K562 (cell line): ENCODE measurements around the gene PPFIA3. TPM values are rescaled to one million over a fixed set of nuclear protein-coding genes. Genes with fewer than 3 reads are reported as not detected.

ENCODE experiments used
- ATF1 ChIP-seq, 2 experiments: fragments of 450-650 bp in 1 of 2; IDR thresholded peaks; 2 replicates each; pipeline ENCODE4 v1.6.1; 2016; ENCODE audit warnings: missing compliant biosample characterization in 1 of 2, missing genetic modification characterization in 1 of 2
- EHMT2 ChIP-seq: fragments of 450-650 bp; IDR thresholded peaks from 2 replicates; pipeline ENCODE4 v1.6.1; 2018; ENCODE audit warnings: antibody characterized with exemption
- HDAC1 ChIP-seq, 2 experiments: fragments of 450-650 bp; IDR thresholded peaks; 2 replicates each; pipeline ENCODE4 v1.6.1; 2016 to 2017; ENCODE audit warnings: inconsistent platforms in 1 of 2, mild to moderate bottlenecking in 1 of 2, moderate library complexity in 1 of 2
- KAT2B ChIP-seq: IDR thresholded peaks from one replicate; pipeline ENCODE4 v1.6.1; 2012; ENCODE audit warnings: low read depth, mild to moderate bottlenecking, control low read depth, inconsistent platforms, low read length, moderate library complexity
- POLR2G ChIP-seq: fragments of 200-400 bp; formaldehyde crosslinking; IDR thresholded peaks from 2 replicates; pipeline ENCODE4 v1.6.1; 2017; ENCODE audit warnings: low read depth, mild to moderate bottlenecking, antibody characterized with exemption, low read length, moderate library complexity
- RBFOX2 ChIP-seq: fragments of 200-400 bp; formaldehyde crosslinking; IDR thresholded peaks from 2 replicates; pipeline ENCODE4 v1.6.1; 2017; ENCODE audit warnings: low read depth, mild to moderate bottlenecking, low read length, moderate library complexity
- SIN3A ChIP-seq, 2 experiments: fragments of 150-350 bp in 1 of 2; IDR thresholded peaks; 2 replicates each; pipeline ENCODE4 v1.6.1; 2011 to 2016; ENCODE audit warnings: borderline replicate concordance in 2 of 2, low read depth in 2 of 2, low read length in 2 of 2, mild to moderate bottlenecking in 2 of 2, moderate library complexity in 2 of 2; ENCODE audit not compliant: control insufficient read depth in 1 of 2
- SP1 ChIP-seq: sonication (generic); formaldehyde crosslinking; IDR thresholded peaks from 2 replicates; pipeline ENCODE4 v1.8.1; 2022; ENCODE audit warnings: mild to moderate bottlenecking, missing genetic modification reagents
- SUPT5H ChIP-seq: fragments of 450-650 bp; IDR thresholded peaks from 2 replicates; pipeline ENCODE4 v1.6.1; 2016
- YY1 ChIP-seq, 3 experiments: IDR thresholded peaks; 2 replicates each; pipeline ENCODE4 v1.6.1; 2011; ENCODE audit warnings: low read length in 2 of 3, mild to moderate bottlenecking in 2 of 3, moderate library complexity in 2 of 3, borderline replicate concordance in 1 of 3, control low read depth in 1 of 3, low read depth in 1 of 3; ENCODE audit not compliant: insufficient read depth in 3 of 3, insufficient replicate concordance in 2 of 3, control insufficient read depth in 1 of 3, insufficient read length in 1 of 3; ENCODE audit errors: extremely low read depth in 1 of 3
- polyA plus RNA-seq, 8 experiments: library from polyadenylated mRNA; depleted of rRNA in 4 of 8; stranded (reverse) in 5 of 8; unstranded in 3 of 8; fragments of >200 nt; fragmentation: Nextera tagmentation in 2 of 8; fragmentation: Illumina TruSeq in 1 of 8; extraction: Ambion mirVana in 2 of 8; extraction: Trizol in 1 of 8; gene quantifications; 2 replicates each; pipeline versions ENCODE4 v1.2.1 to v1.2.3, GENCODE V29; 2011 to 2014; ENCODE audit warnings: inconsistent platforms in 1 of 8, missing spikeins in 1 of 8
- total RNA-seq, 7 experiments: library from RNA; depleted of rRNA in 6 of 7; stranded (reverse); fragments of >200 nt in 6 of 7; fragmentation: Illumina TruSeq in 2 of 7; extraction: Trizol in 2 of 7; gene quantifications; 2 replicates each; pipeline versions ENCODE4 v1.2.1 to v1.2.3, GENCODE V29; 2011 to 2021; ENCODE audit warnings: low replicate concordance in 1 of 7
- TF ChIP-seq, protein P1 (sequence below): fragments of 200-800 bp; sonication (Bioruptor generic); IDR thresholded peaks from 2 replicates; pipeline ENCODE4 v1.6.1; 2017; ENCODE audit warnings: missing genetic modification characterization, missing compliant biosample characterization
- TF ChIP-seq, protein P2 (sequence below): sonication (generic); formaldehyde crosslinking; IDR thresholded peaks from 2 replicates; pipeline ENCODE4 v1.8.0; 2022; ENCODE audit warnings: mild to moderate bottlenecking, missing genetic modification reagents
- TF ChIP-seq, protein P3 (sequence below): fragments of 450-650 bp; IDR thresholded peaks from 2 replicates; pipeline ENCODE4 v1.6.1; 2018; ENCODE audit not compliant: partially characterized antibody

PPFIA3 gene
- total and polyA plus RNA-seq, 9 of the 15 experiments (the other 6 are each of a cell fraction or from before 2014, with no cell fraction given): 0.10 to 53.0 (median 17.6) TPM

DNA sequence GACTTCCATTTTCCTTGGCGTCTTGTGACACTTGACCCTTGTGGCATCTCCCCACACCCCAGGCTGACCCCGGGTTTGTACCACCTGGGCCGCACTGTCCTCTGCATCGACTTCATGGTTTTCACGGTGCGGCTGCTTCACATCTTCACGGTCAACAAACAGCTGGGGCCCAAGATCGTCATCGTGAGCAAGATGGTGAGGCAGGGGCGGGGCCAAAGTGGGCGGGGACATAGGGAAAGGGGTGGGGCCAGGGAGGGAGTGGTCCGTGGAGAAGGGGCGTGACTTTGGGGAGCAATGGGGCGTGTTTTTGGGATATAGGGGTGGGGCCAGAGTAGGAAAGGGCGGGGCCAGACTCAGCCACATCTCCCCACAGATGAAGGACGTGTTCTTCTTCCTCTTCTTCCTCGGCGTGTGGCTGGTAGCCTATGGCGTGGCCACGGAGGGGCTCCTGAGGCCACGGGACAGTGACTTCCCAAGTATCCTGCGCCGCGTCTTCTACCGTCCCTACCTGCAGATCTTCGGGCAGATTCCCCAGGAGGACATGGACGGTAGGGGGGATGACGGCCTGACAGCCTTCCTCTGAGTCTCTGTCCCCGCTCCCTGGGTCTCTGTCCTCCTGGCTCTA, 81.0 kb downstream of the PPFIA3 start (continued):
- peak; percentile 75 for TF ChIP-seq EHMT2
- TF ChIP-seq, protein P1, sequence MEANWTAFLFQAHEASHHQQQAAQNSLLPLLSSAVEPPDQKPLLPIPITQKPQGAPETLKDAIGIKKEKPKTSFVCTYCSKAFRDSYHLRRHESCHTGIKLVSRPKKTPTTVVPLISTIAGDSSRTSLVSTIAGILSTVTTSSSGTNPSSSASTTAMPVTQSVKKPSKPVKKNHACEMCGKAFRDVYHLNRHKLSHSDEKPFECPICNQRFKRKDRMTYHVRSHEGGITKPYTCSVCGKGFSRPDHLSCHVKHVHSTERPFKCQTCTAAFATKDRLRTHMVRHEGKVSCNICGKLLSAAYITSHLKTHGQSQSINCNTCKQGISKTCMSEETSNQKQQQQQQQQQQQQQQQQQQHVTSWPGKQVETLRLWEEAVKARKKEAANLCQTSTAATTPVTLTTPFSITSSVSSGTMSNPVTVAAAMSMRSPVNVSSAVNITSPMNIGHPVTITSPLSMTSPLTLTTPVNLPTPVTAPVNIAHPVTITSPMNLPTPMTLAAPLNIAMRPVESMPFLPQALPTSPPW (CRISPR knock-in tag): peak; percentile 42; the same call in 1 of the 2 replicates
- peak; percentile 46; the same call in 1 of the 2 replicates for TF ChIP-seq SP1
- TF ChIP-seq ATF1 (CRISPR knock-in tag; IDR thresholded peaks at IDR 0.05): no peak
- TF ChIP-seq ATF1 (tag; IDR thresholded peaks at IDR 0.05): peak; percentile 48
- peak in 1 of 2 experiments; percentile 50; a peak in 1 of 4 replicates for TF ChIP-seq SIN3A (IDR thresholded peaks at IDR 0.05; ENCODE audit: borderline replicate concordance in 2 of 2, control insufficient read depth in 1 of 2, low read depth in 2 of 2, low read length in 2 of 2)
- TF ChIP-seq POLR2G: peak; percentile 50; the same call in 1 of the 2 replicates
- TF ChIP-seq HDAC1 (IDR thresholded peaks at IDR 0.05): peak in 1 of 2 experiments; percentile 52; a peak in 2 of 4 replicates
- 0 out of 2 replicates have a peak, but pooled peaks have one; percentile 31 for TF ChIP-seq SUPT5H
- peak in 1 of 3 experiments; percentile 5 for TF ChIP-seq YY1 (IDR thresholded peaks at IDR 0.05; ENCODE audit: borderline replicate concordance in 1 of 3, control insufficient read depth in 1 of 3, extremely low read depth in 1 of 3, insufficient read depth in 3 of 3, insufficient read length in 1 of 3, insufficient replicate concordance in 2 of 3, low read depth in 1 of 3, low read length in 2 of 3)
- TF ChIP-seq KAT2B: no peak
- TF ChIP-seq, protein P2, sequence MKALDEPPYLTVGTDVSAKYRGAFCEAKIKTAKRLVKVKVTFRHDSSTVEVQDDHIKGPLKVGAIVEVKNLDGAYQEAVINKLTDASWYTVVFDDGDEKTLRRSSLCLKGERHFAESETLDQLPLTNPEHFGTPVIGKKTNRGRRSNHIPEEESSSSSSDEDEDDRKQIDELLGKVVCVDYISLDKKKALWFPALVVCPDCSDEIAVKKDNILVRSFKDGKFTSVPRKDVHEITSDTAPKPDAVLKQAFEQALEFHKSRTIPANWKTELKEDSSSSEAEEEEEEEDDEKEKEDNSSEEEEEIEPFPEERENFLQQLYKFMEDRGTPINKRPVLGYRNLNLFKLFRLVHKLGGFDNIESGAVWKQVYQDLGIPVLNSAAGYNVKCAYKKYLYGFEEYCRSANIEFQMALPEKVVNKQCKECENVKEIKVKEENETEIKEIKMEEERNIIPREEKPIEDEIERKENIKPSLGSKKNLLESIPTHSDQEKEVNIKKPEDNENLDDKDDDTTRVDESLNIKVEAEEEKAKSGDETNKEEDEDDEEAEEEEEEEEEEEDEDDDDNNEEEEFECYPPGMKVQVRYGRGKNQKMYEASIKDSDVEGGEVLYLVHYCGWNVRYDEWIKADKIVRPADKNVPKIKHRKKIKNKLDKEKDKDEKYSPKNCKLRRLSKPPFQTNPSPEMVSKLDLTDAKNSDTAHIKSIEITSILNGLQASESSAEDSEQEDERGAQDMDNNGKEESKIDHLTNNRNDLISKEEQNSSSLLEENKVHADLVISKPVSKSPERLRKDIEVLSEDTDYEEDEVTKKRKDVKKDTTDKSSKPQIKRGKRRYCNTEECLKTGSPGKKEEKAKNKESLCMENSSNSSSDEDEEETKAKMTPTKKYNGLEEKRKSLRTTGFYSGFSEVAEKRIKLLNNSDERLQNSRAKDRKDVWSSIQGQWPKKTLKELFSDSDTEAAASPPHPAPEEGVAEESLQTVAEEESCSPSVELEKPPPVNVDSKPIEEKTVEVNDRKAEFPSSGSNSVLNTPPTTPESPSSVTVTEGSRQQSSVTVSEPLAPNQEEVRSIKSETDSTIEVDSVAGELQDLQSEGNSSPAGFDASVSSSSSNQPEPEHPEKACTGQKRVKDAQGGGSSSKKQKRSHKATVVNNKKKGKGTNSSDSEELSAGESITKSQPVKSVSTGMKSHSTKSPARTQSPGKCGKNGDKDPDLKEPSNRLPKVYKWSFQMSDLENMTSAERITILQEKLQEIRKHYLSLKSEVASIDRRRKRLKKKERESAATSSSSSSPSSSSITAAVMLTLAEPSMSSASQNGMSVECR: 0 out of 2 replicates have a peak, but pooled peaks have one; percentile 18
- TF ChIP-seq RBFOX2: peak; percentile 38; the same call in 1 of the 2 replicates
- TF ChIP-seq, protein P3, sequence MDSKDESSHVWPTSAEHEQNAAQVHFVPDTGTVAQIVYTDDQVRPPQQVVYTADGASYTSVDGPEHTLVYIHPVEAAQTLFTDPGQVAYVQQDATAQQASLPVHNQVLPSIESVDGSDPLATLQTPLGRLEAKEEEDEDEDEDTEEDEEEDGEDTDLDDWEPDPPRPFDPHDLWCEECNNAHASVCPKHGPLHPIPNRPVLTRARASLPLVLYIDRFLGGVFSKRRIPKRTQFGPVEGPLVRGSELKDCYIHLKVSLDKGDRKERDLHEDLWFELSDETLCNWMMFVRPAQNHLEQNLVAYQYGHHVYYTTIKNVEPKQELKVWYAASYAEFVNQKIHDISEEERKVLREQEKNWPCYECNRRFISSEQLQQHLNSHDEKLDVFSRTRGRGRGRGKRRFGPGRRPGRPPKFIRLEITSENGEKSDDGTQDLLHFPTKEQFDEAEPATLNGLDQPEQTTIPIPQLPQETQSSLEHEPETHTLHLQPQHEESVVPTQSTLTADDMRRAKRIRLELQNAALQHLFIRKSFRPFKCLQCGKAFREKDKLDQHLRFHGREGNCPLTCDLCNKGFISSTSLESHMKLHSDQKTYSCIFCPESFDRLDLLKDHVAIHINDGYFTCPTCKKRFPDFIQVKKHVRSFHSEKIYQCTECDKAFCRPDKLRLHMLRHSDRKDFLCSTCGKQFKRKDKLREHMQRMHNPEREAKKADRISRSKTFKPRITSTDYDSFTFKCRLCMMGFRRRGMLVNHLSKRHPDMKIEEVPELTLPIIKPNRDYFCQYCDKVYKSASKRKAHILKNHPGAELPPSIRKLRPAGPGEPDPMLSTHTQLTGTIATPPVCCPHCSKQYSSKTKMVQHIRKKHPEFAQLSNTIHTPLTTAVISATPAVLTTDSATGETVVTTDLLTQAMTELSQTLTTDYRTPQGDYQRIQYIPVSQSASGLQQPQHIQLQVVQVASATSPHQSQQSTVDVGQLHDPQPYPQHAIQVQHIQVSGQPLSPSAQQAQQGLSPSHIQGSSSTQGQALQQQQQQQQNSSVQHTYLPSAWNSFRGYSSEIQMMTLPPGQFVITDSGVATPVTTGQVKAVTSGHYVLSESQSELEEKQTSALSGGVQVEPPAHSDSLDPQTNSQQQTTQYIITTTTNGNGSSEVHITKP: peak; percentile 6
